Measurements from ENCODE around the gene RALGDS.

The RALGDS gene

DNA sequence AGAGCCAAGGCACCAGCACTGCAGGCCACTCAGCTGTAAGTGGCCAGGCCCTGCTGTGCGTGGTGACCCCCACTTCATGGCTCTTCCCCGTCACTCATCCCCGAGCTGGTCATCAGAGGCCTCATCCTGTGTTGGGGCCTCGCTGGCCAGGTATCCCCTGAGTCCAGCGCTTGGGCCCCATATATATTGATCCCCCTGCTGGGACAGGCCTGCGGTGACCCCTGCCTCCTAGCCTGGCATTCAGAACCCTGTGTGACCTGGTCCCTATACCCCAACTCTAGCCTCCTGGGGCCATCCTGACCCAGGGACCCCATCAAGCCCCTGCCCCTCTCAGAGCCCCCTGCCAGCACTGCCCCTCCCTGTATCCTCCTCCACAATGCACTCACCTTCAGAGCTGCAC is 30.0 kb upstream of the RALGDS start:
- no peak for DNase-seq (ENCODE audit: low spot score)

DNA sequence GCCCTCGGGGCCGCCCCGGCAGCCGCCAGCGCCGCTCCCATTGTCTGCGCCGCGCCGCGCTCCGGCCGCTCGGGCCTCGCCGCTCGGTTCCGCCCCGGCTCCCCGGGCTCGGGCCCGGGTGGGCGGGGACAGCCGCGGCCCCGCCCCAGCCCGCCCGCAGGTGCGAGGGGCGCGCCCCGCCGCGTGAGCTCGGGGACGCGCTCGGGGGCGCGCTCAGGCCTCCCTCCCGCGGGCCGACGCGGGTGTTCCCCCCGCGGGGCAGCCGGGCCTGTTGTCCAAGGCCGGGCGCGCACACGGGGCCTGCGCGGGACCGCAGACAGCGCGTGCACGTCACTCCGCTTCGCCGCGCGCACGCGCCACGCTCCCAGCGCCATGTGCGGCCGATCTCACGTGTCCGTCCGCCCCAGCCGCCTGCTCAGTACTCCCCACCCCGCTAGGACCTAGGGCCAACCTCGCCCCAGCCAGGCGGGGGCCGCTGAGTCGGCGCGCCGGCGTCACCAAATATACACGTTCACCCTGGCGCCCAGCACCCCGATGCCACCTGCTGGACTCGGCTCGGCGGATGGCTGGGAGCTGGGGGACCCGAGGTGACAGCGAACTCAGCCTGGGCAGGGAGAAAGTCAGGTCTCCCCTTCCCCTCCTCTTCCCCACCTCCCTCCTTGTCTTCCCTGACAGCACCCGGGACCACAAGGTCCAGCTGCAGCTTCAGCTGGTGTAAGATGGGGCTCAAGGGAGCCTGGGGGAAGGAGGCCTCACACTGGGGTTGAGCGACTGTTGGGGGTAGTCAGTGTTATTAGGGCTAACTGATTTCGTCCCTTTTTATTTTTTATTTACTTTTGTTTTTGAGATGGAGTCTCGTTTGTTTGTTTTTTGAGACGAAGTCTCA is 28.3 kb upstream of the RALGDS start:
- DNase-seq (ENCODE audit: low spot score), result peak; percentile 96

DNA sequence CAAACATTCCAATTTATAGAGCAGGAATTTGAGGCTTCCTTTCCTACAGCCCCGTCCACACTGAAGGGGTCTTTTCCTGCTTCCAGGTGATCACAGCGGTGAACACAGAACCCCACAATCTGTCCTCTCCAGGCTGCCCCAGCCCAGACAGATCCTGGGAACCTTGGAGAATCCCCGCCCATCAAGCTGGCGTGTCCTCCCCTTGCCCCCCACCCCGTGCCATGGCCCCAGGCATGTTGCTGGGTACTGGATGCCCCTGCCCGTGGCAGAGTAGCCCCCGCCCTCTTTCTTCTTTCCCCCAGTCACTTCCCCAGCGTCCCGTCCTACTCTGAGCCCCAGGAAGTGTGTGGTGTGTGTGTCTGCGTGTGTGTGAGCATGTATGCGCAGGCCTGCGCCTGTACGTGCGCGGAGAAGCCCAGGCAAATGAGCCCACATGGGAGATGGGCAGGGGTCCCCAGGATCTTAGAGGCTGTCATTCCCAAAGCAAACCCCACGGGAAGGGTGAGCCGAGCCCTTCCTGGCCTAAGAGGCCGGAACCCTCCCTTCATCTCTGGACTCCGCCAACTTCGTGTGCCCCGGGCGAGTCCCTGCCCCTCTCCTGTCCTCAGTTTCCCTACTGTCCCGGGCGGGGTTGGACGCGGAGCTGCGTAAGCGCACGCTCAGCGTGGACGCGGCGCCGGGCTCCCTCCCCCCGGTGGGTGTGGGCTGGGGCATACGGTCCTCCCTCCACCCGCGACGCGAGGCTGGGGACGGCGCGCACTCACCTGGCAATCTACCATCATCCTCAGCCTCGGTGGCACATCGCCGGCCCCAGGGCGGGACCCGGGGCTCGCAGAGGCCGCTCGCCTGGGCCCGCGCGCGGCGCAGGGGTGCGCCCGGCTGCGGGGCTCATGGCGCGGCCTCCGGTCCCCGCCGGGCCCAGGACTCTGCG is 27.4 kb upstream of the RALGDS start:
- peak; percentile 76 for DNase-seq (ENCODE audit: low spot score)

DNA sequence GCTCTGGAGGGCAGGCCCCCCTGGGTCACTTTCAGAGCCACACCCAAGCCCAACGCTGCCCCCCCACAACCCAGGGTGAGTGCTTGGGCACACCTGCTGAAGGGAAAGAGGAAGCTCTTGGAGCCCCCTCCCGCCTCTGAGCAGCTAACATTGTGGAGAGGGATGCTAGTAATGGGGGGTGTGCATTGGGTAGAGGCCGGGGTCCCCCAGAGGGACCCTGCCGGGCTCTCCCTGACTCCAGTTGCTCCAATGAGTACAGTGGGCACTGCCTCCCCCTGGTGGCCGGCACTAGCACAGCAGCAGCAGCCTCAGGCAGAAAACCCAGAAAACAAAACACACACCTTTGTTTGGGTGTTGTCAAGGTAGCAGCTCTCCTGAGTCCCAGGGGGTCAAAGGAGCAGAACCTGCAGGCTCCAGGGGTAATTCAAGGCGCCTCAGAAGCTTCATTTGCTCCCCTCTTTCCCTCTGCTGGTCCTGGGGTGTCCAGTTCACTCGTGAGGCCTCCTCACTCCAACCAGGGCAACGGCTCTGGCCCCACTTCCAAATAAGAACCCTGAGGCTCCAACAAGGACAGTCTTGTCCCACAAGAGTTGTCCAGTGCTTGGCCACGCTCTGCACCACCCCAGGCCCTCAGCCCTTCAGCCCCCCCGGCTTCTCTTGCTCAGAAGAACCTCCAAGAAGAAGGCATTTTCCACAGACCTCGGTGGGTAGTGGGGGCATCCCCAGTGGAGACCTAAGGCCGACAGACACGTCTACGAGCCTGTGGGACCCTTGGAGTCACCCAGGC is 26.6 kb upstream of the RALGDS start:
- peak; percentile 92 for DNase-seq (ENCODE audit: low spot score)

DNA sequence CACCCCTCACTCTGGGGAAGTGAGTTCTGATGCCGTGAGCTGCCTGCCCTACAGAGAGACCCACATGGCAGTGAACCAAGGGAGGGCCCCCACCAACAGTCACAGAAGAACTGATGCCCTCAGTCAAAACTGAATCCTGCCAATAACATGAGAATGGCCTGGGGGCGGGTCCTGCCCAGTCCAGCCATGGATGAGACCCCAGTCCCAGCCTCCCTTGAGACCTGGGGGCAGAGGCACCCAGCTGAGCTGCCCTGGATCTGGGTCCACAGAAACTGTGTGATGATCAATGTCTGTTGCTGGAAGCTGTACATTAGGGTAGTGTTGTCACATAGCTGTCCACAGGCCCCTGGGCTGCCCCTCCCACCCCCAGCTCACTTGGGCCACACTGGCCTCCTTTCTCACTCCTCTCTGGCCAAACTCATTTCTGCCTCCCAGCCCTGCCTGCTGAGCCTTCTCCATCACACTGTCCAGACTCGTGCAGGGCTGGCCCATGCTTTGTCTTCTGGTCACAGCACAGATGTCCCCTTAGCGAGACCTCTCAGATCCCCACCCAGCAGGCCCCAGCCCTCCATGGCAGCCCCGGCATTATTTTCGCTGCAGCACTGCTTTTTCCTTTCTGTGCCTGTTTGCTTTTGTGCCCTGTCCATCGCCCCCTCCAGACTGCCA is 25.8 kb upstream of the RALGDS start:
- no peak for DNase-seq (ENCODE audit: low spot score)

DNA sequence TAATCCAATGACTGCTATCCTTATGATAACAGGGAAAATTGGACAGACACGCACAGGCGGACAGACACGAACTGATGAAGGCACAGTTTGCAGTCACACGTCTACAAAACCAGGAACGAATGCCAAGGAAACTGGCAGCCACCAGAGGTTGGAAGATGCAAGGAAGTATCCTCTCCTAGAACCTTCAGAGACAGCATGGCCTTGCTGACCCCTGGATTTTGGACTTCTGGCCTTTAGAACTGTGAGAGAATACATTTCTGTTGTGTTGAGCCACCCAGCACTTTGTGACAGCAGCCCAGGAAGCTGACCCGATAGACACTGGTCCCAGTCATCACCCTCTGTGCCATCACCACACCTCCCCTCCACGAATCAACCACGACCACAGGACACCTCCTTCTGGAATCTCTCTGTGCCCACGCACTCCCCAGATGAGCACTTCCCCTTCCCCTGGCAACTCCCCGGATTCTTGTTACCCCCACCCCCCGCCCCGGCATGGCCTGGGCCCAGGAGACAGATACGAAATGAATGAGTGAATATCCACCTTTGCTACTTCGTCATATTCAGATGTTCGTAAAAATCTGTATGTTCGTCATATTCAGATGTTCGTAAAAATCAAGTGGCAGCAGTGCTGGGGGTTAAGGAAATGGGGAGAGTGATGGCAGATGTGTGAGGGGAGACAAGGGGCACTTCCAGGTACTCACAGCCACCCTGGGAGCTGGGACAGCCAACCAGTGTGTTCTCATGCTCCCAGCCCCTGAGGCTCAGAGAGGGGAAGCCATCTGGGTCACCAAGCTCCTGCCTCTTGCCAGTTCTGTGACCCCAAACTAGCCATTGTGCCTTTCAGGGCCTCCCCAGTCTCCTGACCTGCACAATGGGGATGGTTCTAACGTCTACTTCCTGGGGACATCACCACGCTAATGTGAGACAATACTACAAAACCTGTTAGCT is 24.1 kb upstream of the RALGDS start:
- no peak for DNase-seq (ENCODE audit: low spot score)

DNA sequence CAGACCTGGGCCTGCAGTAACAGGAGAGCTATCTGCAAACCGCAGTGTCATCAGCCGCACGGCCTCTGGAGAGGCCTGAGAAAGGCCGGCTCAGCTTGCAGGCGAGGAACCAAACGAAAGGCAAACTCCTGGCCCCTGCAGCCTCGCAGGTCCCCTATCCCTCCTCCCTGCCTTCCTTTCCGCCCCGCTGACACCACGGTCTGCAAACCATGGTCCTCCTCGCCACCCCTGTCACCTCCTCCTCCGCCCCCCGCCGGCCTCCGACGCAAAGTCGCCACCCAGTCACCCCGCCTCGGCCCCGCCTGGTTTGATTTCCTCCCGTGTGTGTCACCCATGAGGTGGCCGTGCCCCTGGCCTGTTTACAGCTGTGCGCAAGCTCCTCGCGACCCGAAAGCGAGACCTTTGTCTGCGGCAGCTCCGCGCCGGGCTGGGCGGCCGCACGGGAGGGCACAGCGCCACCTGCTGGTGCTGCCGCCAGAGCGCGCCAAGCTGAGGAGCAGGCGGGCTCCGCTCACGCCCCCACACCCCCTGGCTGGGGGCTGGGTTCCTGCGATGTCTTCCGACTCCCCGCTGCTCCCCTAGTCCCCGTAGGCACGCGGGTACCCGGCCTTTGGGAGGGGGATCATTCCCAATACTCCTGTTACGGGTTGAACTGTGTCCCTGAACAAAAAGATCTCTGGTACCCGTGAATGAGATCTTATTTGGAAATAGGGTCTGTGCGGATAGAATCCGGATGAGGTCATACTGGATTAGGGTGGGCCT is 23.3 kb upstream of the RALGDS start:
- peak; percentile 89 for DNase-seq (ENCODE audit: low spot score)

DNA sequence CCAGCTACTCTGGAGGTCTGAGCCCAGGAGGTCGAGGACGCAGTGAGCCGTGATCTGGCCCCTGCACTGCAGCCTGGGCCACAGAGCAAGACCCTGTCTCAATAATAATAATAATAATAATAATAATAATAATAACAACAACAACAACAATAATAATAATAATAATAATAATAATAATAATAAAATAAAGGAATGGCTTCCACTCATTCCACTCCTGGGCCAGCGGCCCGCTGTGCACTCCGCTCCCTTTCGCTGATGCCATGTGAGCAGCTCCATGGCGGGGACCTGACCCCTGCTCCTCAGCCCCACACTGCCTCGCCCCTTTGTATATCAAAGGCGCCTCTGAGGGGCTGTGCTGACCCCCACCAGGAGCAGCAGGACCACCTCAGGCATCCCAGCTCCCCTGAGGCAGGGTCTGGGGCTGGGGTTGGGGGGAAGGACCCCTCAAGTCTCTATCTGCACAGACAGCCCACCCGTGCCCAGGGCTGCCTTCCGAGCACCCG is 22.6 kb upstream of the RALGDS start:
- no peak for DNase-seq (ENCODE audit: low spot score)

DNA sequence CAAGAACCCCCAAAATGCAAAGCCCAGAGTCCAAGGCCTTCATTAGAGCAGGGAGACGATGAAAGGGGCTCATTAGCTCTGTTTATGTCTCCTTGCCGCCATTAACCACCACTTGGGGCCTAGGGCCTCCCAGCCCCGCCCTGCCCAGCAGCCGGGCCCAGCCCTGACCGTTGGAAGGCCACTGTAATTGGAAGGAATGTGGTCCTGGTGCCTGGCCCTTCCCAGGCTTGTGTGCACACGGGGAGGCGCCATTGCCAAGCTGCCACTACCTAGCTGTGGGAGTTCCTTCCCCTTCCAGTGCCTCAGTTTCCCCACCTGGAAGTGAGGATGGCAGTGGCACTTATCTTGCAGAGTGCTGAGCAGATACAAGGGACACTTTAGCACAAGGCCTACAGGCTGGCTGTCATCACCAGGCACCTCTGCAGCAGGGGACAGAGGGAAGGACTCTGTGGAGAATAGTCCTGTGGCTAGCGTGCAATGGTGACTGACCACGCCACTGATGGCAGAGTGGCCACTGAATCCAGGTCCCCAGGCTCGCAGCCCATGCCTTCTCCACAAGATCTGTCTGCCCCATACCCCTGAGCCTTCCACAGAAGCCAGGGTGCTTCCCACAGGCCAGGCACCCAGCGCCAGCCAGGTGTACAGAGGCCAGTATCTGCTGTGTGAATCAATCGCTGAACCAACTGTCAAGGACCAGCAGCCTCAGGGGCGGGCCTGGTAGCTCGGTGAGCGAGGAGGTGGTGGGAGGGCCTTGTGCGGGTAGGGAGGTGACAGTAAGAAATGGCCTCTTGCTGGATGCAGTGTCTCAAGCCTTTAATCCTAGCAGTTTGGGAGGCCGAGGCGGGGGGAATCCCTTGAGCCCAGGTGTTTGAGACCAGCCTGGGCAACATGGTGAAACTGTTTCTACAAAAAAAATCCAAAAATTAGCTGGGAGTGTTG is 21.9 kb upstream of the RALGDS start:
- no peak for DNase-seq (ENCODE audit: low spot score)

DNA sequence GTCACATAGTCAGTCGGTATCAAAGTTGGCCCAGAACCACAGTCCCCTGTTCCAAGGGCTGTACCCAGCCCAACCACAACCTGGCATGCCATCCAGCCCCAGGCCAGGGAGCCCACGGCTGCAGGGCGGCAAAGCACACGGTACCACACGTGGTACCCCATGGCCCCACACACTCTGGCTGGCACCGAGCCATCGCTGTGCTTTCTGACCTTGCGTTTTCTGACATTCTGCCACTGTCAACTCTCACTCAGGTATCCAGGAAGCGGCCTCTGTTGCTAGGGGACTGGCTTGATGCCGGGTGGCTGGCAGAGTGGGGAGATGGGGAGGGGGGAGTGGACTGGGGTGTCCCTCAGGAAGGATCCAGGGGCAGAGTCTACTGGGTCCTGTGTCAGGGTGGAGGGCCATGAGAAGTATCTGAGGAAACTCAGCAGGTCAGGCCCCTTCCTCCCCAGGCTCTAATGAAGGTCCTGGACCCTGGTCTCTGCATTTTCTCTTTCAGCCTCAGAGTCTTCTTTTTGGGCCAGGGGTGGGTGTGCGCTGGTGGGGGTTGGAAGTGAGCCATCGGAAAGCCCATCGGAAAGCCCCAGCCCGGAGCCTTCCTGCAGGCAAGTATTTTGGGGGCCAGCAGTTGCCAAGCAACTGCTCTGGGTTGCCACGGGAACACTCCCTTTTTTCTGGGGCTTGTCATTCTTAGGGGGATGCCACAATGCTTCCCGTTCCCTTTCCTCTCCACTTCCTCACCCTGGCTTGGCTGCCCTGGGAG is 21.0 kb upstream of the RALGDS start:
- DNase-seq (ENCODE audit: low spot score), result no peak

DNA sequence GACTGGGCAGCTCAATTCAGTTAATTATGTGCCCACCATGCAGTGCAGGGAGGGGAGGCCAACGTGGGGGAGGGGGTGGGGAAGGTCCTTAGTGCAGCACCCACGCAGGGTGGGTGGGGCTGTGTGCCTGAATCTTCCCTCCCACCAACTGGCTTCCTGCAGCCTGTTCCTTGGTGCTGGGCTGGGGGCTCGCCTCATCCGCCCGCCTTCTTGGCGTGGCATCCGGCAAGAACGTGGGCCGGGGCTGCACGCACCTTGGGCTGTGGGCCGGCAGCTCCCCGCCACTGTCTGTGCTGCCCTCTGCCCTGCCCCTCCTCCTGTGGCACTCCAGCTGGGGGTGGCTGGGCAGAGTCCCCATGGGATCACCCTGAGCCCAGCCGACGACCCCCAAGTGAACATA is 19.6 kb upstream of the RALGDS start:
- no peak for DNase-seq (ENCODE audit: low spot score)

DNA sequence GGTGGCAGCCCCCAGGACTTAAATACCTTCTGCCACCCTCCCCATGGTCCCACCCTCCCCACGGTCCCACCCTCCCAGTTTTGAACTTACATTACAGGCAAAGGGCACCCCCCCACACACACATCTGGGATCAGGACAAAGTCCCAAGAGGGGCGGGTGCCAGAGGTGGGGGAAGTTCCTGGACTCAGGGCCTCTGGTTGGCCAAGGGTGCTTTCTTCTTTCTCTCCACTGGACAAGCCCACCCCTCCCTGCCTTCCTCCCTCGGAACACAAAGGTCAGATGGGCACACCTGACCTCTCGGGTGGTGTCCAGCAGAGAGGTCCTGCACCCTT is 19.1 kb upstream of the RALGDS start:
- DNase-seq (ENCODE audit: low spot score), result no peak

DNA sequence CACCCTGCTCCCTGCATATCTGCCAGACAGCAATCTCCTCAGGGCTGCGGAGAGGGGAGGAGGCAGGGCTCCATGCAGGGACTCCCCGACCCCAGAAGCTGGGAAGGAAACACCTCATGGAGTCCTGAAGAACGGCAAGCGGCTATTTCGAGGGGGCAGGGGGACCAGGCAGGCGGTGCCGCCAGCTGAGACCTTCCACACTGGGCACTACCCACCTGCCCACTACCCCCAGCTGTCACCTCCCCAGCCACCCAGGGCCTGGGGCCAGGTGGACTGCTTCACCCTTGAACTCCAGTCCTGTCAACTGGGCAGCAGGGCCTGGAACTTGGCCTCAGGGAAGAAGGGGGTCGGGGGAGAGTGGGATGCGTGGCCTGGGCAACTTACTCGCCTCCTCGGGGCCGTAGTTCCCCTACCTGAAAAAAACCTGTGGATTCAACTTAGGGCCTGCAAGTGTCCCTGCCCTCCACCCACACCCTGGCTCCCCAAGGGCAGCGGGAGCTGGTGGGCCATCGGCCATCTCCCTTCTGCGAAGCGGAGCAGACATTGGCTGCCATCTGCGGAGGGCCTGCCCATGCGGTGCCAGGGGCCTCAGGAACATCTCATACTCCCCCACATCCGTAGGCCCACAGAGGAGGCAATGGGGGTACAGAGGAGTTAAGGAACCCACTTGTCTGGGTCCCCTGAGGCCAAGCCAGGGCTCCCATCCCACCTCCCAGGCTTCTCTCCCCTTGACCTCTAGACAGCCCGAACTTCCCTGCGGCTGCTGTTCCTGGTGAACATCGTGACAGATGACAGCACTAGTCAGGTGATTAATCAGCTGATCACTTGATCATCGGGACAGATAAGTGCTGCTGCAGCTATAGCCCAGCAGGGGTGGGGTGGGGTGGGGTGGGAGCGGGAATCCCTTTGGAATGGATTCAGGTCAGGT is 18.5 kb upstream of the RALGDS start:
- no peak for DNase-seq (ENCODE audit: low spot score)

DNA sequence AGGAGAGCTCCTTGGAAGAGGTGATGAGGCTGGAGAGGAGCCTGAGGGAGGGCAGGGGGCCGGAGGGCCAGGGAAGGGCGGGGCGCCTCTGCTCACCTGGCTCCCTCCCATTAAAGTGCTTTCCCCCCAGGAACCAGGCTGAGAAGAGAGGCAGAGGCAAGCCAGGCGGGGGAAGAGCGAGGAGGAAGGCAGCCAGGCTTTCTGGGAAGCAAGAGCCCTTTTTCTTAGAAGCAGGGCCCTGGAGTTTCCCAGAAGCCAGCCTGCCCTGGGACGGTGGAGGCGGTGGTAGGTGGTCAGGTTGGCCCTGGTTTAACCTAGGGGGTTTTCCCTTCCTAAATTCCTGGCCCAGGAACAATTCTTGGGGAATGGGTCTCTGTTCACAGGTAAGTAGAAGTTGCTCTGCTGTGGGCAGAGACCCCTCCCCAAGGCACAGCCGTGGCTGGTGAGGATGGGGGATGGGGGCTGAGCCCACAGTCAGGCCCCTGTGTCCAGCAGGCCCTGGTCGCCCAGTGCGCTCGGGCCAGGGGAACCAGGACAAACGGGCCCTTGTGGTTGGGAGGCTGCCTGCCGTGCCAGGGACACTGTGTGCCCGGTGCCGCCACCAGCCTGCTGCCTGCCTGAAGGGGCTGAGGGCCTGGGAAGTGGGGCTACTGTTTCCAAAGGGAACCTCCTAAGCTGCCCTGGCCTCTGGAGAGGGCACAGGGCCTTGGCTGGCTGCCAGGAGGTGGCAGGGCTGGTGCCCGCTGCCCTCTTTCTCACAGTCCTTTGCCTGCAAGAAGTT is 16.6 kb upstream of the RALGDS start:
- DNase-seq (ENCODE audit: low spot score), result no peak

DNA sequence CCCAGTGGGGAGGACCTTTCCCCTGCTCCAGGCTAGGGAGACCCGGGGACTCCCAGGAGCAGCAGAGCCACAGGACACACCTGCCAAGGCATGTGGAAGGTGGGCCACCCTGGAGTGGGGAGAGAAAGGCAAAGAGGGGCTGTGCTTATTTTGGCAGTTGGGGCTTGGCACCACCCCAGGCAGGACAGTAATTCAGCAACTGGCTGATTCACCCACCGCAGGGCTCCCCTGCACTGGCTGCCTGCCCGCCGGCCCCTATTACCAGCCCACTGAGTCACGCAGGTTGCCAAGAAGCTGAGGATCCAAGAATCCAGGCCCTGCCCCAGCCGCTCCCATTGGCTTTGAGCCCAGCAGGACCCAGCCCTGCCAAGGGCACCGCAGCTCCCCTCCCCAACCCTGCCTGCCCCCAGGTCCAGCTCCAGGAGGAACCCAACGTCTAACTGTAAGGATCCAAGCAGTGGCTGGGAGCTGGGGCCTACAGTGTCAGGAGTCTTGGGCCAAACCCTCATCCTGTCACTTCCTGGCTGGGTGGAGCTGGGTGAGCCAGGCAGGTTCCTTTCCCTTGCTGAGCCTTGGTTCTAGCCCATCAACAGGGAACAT is 14.2 kb upstream of the RALGDS start:
- no peak for DNase-seq (ENCODE audit: low spot score)

Data from NAMALWA (cell line).